ENCODE measurements around the gene CACNA1E. TPM values are rescaled to one million over a fixed set of nuclear protein-coding genes. Genes with fewer than 3 reads are reported as not detected.
"Not testable (repeated sequence)": the region's sequence is repeated elsewhere in the genome, so short reads cannot be mapped to it uniquely, and the experiment has no call there.

CACNA1E gene
- total and polyA plus RNA-seq, 2 experiments from 2014 or later = 0.32 to 1.1 TPM

DNA sequence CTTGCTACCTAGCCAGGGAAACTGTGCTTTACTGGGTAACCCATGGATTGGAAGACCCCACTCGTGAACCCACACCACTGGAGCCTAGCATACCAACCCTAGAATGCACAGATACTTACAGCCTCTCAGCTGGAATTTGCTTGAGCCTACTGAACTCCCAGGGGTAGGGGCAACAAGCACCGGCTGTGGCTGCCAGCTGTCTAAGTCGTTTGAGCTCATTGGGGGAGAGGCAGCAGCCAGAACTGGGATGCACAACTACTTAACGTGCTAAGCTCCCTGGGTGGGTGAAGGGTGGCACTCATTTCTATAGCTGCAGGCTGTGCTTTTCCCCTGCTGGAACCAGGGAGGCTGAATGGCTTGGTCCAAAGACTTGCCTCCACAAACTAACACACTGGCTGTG, 365.8 kb downstream of the CACNA1E start:
- ATAC-seq (no peak), DNase-seq (ENCODE audit: low spot score) (no peak)
- no peak overlapping the region for H3K4me3 ChIP-seq
- H3K4me3 Mint-ChIP-seq = no peak overlapping the region
- H3F3A ChIP-seq (replicated peaks; ENCODE audit: low read depth) = no peaks in the 10 kb centered on the region
- no peaks in the 10 kb centered on the region for H3K4me1 Mint-ChIP-seq
- TF ChIP-seq EZH2phosphoT487 (IDR thresholded peaks at IDR 0.05; ENCODE audit: unreplicated experiment) = no peak
- TF ChIP-seq, protein P1, sequence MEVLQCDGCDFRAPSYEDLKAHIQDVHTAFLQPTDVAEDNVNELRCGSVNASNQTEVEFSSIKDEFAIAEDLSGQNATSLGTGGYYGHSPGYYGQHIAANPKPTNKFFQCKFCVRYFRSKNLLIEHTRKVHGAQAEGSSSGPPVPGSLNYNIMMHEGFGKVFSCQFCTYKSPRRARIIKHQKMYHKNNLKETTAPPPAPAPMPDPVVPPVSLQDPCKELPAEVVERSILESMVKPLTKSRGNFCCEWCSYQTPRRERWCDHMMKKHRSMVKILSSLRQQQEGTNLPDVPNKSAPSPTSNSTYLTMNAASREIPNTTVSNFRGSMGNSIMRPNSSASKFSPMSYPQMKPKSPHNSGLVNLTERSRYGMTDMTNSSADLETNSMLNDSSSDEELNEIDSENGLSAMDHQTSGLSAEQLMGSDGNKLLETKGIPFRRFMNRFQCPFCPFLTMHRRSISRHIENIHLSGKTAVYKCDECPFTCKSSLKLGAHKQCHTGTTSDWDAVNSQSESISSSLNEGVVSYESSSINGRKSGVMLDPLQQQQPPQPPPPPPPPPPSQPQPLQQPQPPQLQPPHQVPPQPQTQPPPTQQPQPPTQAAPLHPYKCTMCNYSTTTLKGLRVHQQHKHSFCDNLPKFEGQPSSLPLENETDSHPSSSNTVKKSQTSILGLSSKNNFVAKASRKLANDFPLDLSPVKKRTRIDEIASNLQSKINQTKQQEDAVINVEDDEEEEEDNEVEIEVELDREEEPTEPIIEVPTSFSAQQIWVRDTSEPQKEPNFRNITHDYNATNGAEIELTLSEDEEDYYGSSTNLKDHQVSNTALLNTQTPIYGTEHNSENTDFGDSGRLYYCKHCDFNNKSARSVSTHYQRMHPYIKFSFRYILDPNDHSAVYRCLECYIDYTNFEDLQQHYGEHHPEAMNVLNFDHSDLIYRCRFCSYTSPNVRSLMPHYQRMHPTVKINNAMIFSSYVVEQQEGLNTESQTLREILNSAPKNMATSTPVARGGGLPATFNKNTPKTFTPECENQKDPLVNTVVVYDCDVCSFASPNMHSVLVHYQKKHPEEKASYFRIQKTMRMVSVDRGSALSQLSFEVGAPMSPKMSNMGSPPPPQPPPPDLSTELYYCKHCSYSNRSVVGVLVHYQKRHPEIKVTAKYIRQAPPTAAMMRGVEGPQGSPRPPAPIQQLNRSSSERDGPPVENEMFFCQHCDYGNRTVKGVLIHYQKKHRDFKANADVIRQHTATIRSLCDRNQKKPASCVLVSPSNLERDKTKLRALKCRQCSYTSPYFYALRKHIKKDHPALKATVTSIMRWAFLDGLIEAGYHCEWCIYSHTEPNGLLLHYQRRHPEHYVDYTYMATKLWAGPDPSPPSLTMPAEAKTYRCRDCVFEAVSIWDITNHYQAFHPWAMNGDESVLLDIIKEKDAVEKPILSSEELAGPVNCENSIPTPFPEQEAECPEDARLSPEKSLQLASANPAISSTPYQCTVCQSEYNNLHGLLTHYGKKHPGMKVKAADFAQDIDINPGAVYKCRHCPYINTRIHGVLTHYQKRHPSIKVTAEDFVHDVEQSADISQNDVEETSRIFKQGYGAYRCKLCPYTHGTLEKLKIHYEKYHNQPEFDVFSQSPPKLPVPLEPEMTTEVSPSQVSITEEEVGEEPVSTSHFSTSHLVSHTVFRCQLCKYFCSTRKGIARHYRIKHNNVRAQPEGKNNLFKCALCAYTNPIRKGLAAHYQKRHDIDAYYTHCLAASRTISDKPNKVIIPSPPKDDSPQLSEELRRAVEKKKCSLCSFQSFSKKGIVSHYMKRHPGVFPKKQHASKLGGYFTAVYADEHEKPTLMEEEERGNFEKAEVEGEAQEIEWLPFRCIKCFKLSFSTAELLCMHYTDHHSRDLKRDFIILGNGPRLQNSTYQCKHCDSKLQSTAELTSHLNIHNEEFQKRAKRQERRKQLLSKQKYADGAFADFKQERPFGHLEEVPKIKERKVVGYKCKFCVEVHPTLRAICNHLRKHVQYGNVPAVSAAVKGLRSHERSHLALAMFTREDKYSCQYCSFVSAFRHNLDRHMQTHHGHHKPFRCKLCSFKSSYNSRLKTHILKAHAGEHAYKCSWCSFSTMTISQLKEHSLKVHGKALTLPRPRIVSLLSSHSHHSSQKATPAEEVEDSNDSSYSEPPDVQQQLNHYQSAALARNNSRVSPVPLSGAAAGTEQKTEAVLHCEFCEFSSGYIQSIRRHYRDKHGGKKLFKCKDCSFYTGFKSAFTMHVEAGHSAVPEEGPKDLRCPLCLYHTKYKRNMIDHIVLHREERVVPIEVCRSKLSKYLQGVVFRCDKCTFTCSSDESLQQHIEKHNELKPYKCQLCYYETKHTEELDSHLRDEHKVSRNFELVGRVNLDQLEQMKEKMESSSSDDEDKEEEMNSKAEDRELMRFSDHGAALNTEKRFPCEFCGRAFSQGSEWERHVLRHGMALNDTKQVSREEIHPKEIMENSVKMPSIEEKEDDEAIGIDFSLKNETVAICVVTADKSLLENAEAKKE (CRISPR knock-in tag; IDR thresholded peaks at IDR 0.05) = no peak
- no peaks in the 10 kb centered on the region for H3K27me3 ChIP-seq (ENCODE audit: insufficient read depth)
- no peak overlapping the region for H3K4me2 ChIP-seq
- peaks cover 12% of the 10 kb centered on the region; the same call in 2 of the 3 replicates for H3K9me3 Mint-ChIP-seq
- H3K9me2 ChIP-seq (ENCODE audit: insufficient read depth) = 0 out of 2 replicates have a peak, but pooled peaks cover 8% of the 10 kb centered on the region
- no peaks in the 10 kb centered on the region for H3K79me2 ChIP-seq (replicated peaks; ENCODE audit: insufficient read depth)
- H3K4me1 ChIP-seq (ENCODE audit: insufficient read depth) = no peaks in the 10 kb centered on the region
- H3K27ac Mint-ChIP-seq = no peak overlapping the region
- no peak overlapping the region for H3K27ac ChIP-seq (ENCODE audit: low read depth)
- peaks cover 6% of the 10 kb centered on the region for H3K27me3 Mint-ChIP-seq (ENCODE audit: insufficient read depth, low read depth, poor library complexity)
- no peaks in the 10 kb centered on the region for H4K20me1 ChIP-seq (replicated peaks; ENCODE audit: insufficient read depth)
- no peaks in the 10 kb centered on the region for H3K36me3 ChIP-seq (ENCODE audit: insufficient read depth)
- no peak overlapping the region for H2AFZ ChIP-seq
- peaks cover 3% of the 10 kb centered on the region; the same call in 1 of the 3 replicates for H3K36me3 Mint-ChIP-seq (ENCODE audit: low read depth)

DNA sequence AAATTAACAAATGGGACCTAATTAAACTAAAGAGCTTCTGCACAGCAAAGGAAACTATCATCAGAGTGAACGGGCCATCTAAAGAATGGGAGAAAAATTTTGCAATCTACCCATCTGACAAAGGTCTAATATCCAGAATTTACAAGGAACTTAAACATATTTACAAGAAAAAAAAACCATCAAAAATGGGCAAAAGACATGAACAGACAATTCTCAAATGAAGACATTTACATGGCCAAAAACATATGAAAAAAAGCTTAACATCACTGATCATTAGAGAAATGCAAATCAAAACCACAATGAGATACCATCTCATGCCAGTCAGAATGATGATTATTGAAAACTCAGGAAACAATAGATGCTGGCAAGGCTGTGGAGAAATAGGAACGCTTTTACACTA, 370.9 kb downstream of the CACNA1E start:
- H3K27me3 ChIP-seq (ENCODE audit: insufficient read depth); H3K4me1 Mint-ChIP-seq; DNase-seq (ENCODE audit: low spot score); H3K79me2 ChIP-seq (replicated peaks; ENCODE audit: insufficient read depth); H3K4me3 ChIP-seq; H2AFZ ChIP-seq; H3K27ac Mint-ChIP-seq; H3K4me3 Mint-ChIP-seq; H4K20me1 ChIP-seq (replicated peaks; ENCODE audit: insufficient read depth); H3K27me3 Mint-ChIP-seq (ENCODE audit: insufficient read depth, low read depth, poor library complexity); H3K36me3 Mint-ChIP-seq (ENCODE audit: low read depth); H3K36me3 ChIP-seq (ENCODE audit: insufficient read depth); ATAC-seq; H3K4me1 ChIP-seq (ENCODE audit: insufficient read depth); H3F3A ChIP-seq (replicated peaks; ENCODE audit: low read depth); H3K4me2 ChIP-seq; H3K27ac ChIP-seq (ENCODE audit: low read depth): not testable (repeated sequence)
- H3K9me3 Mint-ChIP-seq = peaks cover 14% of the 10 kb centered on the region; the same call in 2 of the 3 replicates
- H3K9me2 ChIP-seq (ENCODE audit: insufficient read depth) = 0 out of 2 replicates have a peak, but pooled peaks cover 10% of the 10 kb centered on the region
